SH-SY5Y (cell line): ENCODE data around the gene TMEM150C.

Source experiments
- GATA2 ChIP-seq: IDR thresholded peaks from 2 replicates; pipeline ENCODE4 v1.6.1; 2011; ENCODE audit warnings: mild to moderate bottlenecking, low read depth, low read length
- GATA3 ChIP-seq: IDR thresholded peaks from 2 replicates; pipeline ENCODE4 v1.6.1; 2011; ENCODE audit warnings: low read depth, mild to moderate bottlenecking, low read length, moderate library complexity

The TMEM150C gene

DNA sequence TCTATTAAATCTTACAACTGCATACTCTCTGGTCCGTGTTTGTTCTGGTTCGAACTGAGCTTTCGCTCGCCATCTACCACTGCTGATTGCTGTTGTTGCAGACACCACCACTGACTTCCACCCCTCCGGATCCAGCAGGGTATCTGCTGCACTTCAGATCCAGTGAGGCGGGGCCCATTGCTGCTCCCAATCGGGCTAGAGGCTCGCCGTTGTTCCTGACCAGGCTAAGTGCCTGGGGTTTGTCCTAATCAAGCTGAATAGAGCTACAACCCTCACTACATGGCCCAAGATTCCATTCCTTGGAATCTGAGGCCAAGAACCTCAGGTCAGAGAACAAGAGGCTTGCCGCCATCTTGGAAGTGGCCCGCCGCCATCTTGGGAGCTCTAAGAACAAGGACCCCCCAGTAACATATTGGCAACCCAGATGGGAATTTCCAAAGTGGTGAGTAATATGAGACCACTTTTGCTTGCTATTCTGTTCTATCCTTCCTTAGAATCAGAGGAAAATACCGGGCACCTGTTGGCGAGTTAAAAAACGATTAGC lies 88.1 kb downstream of the TMEM150C start:
- TF ChIP-seq GATA2 (no peak), GATA3 (no peak)

DNA sequence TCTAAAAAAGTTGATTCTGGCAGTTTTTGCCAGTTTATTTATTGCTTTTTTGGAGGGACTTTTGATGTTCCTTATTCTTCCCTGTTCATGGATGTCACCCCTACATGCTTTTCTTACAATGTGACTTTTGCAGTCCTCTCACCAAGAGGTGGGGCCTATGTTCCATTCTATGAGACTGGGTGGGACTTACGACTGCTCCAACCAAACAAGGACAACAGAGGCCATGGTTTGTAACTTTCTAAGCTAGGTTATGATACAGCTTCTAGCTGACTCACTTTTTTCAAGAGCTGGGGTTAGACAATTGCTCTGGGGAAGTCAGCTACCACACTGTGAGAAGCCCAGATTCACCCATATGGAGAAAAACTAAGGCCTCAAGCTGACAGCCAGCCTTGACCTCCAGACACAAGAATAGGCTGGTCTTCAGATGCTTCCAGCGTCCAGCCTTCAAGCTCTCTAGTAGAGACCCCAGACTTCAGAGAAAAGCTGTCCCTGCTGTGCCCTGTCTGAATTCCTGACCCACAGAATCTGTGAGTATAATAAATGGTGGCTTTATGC lies 91.9 kb downstream of the TMEM150C start:
- TF ChIP-seq GATA3: no peak
- no peak for TF ChIP-seq GATA2

- TF ChIP-seq GATA2 (no peak), GATA3 (no peak)
Observed at GRCh38 chr4:82467471-82467870, 94.3 kb downstream of the TMEM150C start.

- TF ChIP-seq GATA2 (no peak), GATA3 (no peak)
Observed at GRCh38 chr4:82463221-82463620, 98.6 kb downstream of the TMEM150C start.

- TF ChIP-seq GATA2 (no peak), GATA3 (no peak)
Observed at GRCh38 chr4:82462415-82462831, 99.4 kb downstream of the TMEM150C start.

DNA sequence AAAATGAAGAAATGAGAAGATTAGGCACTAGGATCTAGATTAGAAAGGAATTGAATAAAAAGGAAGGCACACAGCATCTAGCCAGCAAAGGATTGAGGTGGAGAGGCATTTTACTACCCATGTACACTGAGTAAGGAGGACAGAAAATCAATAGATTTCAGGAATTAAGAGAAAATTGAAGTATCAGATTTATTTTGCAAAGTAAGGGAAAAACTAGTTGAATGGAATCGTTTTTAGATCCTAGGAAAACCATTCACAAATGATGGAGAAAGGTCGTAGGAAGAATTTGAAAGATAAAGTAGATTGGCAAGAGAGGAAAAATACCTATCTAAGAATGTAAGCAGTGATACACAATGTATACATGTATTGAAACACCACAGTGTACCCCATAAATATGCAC lies 100.1 kb downstream of the TMEM150C start:
- TF ChIP-seq GATA2 (no peak), GATA3 (no peak)

DNA sequence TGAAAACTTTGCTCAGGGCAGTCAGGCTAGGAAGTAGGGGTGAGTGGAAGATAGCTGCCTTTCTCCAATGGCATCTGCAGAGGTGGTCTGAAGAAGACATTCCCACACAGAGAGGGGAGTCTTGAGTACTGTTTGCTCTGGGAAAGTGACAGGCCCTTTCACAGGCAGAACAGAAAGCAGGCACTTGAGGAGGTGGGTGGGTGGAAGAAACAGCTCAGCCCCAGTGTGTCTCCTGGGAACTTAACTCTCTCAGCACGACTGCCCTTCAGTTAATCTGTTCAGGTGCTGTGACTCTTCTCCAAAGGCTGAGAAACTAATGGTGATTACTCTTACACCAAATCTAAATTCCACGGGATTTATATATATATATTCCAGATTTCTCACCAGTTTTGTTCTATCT lies 103.1 kb downstream of the TMEM150C start:
- TF ChIP-seq GATA3 (no peak), GATA2 (no peak)

- TF ChIP-seq GATA3: no peak
- TF ChIP-seq GATA2: no peak
Observed at GRCh38 chr4:82457266-82457665, 104.5 kb downstream of the TMEM150C start.

DNA sequence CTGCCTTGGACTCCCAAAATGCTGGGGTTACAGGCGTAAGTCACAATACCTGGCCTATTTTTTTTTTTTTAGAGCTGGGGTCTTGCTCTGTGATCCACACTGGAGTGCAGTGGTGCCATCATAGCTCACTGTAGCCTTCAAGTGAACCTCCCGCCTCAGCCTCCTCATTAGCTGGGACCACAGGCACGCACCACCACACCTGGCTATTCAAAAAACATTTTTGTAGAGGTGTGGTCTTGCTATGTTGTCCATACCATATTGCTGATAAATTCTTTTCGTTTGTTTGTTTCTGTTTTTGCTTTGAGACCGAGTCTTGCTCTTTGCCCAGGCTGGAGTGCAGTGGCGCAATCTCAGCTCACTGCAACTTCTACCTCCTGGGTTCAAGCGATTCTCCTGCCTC lies 109.8 kb downstream of the TMEM150C start:
- TF ChIP-seq GATA3 (no peak), GATA2 (no peak)

GRCh38 chr4:82450966-82451755 lies 110.6 kb downstream of the TMEM150C start:
- peak; percentile 53 for TF ChIP-seq GATA2
- TF ChIP-seq GATA3: no peak

DNA sequence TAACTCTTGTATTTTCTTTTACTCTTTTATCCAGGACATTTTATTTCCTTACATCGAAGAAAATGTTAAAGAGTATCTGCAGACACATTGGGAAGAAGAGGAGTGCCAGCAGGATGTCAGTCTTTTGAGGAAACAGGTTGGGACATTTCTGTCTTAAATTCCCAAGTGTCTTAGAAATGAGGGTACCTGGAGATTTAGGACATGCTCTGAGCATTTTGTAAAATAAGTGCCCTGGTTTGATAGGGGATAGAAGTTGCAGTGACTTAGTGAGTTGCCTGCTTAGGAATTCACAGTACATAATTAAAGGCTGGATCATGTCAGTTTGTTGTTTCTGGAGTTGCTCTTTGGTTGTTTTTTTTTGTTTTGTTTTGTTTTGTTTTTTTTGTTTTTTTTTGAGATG lies 113.9 kb downstream of the TMEM150C start:
- TF ChIP-seq GATA3: no peak
- TF ChIP-seq GATA2: no peak

DNA sequence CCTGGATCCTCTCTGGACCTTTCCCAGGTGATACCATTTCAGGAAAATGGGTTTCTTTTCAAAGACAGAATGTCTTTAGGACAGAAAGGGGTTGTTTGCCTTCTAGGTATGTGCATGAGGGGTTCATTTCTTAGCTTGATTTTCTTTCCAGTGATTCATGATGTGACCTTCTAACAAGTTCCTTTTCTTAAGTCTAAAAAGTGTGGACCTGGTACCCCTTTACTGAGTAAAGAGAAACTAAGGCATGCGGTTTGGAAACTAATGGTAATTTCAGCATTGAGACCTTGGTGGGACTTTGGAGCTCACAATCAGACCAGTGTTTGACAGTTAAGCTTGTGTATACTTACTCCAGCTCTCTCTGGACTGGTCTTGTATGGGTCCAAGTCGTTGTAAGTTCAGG lies 122.7 kb downstream of the TMEM150C start:
- no peak for TF ChIP-seq GATA2
- TF ChIP-seq GATA3: no peak

DNA sequence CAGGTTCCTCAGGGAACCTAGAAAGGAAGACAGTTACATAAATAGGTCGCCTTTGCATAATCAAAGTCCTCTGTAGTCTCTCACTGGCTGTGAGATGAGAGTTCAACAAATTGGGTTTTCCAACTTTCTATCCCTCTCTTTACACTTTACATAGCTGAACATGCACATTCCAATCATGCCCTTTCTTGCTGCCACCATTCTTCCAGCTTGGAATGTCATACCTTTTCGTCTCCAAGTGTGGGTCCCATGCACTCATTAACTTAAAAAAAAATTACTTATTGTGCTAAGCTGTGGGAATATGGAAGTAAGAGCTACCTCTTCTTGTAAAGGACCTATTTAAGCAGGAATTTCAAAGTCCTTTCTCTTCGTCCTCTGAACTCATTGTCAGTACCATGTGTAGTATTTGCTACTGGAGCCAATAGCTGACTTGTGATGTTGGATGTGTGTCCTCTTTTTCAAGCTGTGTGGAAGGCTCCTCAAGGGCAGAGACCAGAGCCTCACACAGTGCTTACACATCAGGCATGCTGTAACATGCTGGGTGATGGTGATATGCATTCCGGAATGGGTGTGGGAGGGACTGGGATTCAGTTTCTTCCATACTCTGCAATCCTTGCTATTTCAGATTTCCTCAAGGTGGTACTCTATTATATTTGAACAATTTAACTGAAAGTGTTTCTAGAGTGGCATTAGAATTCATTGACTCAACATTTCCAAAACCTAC lies 124.3 kb downstream of the TMEM150C start:
- TF ChIP-seq GATA3 (no peak), GATA2 (no peak)

GRCh38 chr4:82436780-82437179 lies 125.0 kb downstream of the TMEM150C start:
- no peak for TF ChIP-seq GATA3
- no peak for TF ChIP-seq GATA2
